DMS153 treated with DMSO at 0.1 percent for 48 hours (cell line): ENCODE data around the gene NIT2.
"Not testable (repeated sequence)": the region's sequence is repeated elsewhere in the genome, so short reads cannot be mapped to it uniquely, and the experiment has no call there.

Experiments used
- DNase-seq: peaks from one replicate; lab custom pipeline; 2025; ENCODE audit not compliant: unreplicated experiment; lab: John Stamatoyannopoulos, UW

The NIT2 gene, protein sequence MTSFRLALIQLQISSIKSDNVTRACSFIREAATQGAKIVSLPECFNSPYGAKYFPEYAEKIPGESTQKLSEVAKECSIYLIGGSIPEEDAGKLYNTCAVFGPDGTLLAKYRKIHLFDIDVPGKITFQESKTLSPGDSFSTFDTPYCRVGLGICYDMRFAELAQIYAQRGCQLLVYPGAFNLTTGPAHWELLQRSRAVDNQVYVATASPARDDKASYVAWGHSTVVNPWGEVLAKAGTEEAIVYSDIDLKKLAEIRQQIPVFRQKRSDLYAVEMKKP

DNA sequence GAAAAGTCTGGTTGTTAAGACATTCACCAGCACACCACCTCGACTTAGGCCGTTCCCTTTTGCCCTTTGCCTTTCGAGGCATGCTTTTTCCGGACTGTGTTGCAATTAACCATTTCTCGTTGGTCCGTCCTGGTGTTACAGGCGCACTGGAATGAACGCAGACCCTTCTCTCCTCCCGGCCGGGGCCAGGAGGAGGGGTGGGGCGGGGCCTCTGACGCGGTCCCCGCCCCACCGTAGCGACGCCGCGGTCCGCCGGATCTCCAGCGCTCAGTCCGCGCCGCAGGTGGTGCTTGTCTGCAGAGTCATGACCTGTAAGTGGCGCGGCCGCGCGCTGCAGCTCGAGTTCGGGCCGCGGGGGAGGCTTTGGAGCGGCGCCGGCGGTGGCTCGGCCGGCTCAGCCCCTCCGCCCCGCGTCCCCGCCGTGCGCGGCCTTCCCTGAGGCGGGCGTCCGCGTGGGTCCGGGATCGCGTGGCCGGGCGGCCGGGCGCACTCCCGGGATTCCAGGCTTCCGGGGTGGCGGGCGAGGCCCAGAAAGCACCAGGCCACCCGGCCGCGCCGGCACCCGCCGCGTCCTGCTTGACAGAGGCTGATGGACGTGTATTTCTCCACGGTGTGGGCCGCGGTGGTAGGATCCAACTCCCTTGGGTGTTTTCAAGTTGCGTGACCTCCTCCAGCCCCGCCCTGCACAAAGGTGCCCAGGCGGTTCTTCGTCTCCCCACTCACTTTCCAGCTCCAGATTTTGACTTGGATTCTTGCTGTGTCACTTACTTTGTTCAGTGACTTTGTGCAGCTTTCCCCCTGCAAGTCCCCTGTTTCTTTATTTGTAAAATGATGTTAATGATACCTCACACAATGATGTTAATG lies at the start of gene NIT2:
TSS of gene NIT2 (plus strand) at position 270 of the 864 bp plus-strand sequence. CDS start at position 305, 35 bp downstream.
- peak; percentile 56 for DNase-seq

DNA sequence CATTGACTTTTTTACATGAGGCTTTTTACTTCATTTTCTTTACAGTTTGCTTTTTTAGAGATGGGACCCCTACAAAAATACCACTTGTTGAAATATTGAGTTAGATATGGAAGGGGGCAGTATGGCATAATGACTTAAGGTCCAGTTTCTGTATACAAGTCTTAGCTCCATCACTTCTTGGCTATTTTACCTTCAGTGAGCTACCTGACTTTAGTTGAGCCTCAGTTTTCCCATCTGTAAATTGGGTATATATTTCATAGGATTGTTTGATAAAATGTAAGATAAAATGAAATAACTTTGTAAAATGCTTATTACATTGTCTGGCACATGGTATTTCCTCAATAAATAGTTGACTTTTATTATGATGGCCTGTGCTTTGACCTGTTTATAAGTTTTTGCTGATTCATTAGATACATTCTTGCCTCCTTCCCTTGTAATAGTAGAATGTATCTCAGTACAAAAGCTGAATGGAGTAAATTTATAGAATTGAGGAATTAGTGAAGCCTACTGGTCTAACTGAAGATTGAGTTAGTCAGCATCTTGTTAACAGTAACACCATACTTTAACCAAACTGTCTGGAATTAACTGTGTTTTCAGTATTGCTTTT lies 46.2 kb upstream of the NIT2 start:
- no peak for DNase-seq

DNA sequence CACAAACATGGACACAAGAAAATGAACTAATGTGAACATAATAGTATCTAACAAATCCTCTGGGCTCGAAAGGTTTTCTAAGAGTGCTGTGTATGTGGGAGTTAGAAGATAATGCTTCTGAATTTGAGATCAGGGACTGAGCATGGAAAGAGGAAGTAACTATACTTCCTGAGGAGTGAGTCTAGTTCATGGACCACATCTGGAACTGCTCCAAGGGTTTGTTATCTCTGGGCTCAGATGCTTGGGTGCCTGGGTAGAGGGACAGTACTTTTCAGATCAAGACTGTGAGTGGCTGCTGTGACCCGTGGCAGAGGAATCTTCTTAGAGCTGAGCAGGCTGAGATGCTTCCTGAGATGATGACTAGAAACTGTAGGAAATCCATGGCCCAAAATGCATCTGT lies 45.2 kb upstream of the NIT2 start:
- DNase-seq, result no peak

DNA sequence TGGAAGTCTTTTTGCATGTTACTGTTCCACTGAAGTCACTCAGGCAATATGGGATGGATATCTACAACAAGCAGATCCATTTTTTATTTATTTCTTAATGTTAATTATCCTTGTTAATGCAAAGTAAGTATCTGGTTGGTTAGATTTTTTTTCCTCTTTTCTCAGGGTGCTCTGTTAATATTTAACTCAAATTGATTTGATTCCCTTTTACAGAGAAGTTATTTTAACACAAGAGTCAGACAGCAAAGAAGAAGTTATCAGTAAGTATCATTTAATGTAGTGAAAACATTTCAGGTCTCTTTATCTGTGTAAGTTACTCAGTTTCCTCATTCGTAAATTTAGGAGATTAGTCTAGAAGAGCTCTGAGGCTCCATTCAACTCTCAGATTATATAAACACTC lies 39.5 kb upstream of the NIT2 start:
- DNase-seq, result no peak

DNA sequence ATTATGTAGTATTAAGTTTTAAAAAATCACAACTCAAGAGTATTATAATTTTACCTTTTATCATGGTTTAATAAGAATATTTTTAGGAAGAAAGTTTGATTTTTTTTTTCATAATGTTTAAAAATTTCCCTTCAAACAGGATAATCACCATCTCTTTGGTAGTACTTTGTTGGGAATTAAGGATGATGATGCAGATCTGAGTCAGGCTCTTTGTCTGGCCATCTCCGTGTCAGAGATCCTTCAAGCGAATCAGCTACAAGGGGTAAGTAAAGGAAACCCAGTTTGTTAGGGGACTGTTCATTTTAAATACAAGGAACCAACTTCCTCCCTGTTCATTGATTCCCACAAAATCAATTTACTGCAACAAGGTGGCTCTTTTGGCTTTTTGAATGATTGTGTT lies 36.8 kb upstream of the NIT2 start:
- no peak for DNase-seq

DNA sequence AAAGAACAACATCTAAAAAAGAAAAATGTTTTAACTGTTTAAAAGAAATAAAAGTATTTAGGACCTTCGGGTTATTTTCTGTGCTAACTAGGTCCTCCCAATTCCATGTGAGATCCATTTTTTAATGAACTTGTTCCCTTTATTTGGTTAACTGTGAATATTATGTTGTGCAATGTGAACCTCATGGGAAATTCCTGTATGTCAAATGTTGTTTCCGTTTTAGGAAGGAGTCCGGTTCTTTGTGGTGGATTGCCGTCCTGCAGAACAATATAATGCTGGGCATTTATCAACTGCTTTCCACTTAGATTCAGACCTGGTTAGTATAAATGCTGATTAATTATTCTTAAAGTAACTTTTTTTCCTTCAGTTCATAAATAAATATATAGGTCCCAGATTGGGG lies 35.5 kb upstream of the NIT2 start:
- no peak for DNase-seq

DNA sequence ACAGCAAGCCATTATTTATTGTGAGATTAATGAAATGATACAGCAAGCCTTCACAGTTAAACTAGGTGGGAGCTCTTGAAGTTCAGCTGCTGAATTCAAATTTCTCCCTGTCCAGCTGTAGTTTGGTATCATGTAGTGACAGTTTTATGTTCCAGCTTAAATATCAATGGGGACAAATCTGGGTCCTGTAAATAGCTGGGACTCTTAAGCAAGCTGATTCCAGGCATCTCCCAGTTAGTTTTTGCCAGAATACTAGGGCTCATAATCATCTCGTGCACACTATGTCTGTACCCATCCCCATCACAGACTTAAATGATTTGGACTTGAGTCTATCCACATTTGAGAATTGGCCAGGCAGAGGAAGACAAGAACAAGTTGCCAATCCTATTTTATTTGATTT lies 27.9 kb upstream of the NIT2 start:
- no peak for DNase-seq

DNA sequence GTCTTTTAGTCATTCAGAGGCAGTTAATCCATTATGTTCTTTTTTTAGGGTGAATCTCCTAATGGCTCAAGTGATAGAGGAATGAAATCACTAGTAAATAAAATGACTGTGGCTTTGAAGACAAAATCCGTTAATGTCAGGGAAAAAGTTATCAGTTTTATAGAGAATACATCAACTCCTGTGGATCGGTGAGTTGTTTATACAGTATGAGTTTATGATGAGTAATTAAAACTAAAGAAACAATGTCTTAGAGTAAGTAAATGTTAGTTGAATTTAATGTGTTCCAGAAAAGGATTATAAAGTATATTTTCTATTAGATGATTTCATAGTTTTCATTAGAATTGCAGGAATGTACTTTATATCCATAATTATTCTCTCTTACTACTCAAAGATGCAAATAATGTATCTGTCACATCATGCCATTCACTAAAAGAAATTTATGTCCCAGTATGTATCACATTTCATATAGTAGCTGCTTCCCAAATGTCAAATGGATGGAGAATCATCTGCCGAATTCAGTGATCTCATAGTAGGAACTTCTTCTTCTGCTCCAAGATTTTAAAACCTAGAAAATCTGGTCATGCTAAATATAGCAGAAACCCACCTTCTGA lies 24.1 kb upstream of the NIT2 start:
- DNase-seq, result no peak

DNA sequence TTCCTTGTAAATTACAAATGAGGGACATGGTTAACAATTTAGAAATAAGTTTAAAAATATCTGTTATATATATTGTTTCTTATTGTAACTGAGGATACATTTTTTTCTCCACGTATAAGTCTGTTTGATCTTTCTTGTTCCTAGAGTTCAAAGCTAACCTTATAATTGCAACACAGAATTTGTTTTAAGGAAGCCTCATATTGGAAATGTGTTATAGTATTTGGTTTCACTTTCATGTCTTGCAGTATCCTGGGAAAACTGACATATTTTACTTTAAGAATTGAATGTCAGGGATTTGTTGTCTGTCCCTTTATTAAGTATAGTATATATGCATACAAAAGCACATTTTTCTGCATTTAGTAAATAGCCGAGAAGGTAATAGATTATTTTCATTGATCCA lies 23.5 kb upstream of the NIT2 start:
- no peak for DNase-seq

DNA sequence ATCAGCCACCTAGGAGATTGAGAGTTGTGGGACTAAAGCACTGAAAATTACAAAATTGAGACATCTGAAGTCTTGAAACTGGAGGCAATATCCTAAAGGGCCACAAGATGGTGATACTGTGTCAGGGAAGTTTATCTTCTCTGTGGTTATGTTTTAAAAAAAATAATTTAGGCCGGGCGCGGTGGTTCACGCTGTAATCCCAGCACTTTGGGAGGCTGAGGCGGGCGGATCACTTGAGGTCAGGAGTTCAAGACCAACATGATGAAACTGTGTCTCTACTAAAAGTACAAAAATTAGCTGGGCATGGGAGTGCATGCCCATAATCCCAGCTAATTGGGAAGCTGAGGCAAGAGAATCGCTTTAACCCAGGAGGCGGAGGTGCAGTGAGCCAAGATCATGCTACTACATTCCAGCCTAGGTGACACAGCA lies 17.9 kb upstream of the NIT2 start:
- peak; percentile 6 for DNase-seq

DNA sequence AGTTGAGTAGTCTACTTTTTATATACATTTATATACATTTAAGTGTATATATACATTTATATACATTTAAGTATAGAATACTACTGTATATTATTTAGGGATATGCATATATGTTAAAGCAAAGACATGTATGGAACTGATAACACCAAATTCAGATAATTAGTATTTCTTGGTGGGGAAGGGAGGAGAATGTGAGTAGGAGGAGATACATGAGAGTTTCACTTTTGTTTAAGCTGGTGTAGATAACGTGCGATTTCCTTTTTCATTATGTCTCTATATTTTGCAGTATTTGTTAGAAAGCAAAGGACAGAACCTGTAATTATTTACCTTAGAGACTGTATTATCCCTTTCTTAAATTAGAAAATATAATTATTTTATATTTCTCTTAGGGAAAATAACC lies 16.6 kb upstream of the NIT2 start:
- DNase-seq, result no peak

DNA sequence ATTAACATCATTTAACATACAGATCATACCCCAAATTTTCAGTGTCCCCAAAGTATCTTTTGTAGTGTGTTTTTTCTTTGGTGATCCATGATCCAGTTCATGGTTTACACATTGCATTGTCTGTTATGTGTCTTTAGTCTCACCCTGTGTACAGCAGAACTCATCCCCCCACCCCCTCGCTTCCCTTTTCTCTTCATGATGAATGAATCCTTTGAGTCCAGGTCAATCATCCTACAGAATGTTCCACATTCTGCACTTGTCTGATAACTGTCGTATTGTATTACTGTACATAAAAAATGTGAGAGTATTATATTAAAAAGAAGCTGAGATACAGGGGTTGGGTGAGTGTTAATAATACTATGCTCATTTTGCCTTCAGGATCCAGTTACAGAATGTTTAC lies 14.6 kb upstream of the NIT2 start:
- no peak for DNase-seq

DNA sequence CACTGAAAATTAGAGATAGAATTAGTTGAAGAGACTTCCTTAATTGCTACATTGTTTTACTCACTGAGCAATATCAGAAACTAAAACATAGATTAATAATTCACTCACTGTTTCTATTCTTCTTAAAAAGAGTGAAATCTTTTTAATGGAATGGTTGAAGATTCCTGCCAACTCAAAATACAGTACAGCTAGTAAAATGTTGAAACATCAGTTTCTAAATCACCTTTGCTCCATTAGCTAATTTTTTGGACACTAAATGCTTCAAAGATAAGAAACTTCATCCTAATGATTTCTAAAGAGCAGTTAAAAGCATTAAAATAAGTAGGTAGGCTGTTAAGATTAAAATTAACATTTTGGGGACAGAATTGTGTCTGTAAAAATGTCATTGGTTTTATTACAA lies 10.5 kb upstream of the NIT2 start:
- DNase-seq, result no peak

DNA sequence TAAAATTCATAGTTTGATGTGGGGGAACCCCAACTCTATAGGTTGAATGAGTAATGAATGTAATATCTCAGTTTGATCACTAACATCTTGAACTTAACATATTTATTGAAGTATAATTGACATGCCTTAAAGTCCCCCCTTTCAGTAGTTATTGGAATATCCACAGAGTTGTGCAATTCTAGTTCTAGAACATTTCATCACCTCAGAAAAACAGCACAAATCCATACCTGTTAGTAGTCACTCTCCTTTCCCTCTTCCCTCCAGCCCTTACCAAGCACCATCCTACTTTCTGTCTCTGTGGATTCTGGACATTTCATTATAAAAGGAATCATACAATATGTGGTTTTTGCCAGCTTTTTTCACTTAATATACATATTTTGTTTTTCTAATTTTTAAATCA lies 8.7 kb upstream of the NIT2 start:
- no peak for DNase-seq

DNA sequence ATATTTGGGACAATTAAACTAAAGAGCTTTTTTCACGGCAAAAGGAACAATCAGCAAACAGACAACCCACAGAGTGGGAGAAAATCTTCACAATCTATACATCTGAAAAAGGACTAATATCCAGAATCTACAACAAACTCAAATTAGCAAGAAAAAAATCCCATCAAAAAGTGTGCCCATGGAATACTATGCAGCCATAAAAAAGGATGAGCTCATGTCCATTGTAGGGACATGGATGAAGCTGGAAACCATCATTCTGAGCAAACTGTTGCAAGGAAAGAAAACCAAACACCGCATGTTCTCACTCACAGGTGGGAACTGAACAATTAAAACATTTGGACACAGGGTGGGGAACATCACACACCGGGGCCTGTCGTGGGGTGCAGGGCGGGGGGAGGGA lies 7.2 kb upstream of the NIT2 start:
- DNase-seq, result not testable (repeated sequence)

DNA sequence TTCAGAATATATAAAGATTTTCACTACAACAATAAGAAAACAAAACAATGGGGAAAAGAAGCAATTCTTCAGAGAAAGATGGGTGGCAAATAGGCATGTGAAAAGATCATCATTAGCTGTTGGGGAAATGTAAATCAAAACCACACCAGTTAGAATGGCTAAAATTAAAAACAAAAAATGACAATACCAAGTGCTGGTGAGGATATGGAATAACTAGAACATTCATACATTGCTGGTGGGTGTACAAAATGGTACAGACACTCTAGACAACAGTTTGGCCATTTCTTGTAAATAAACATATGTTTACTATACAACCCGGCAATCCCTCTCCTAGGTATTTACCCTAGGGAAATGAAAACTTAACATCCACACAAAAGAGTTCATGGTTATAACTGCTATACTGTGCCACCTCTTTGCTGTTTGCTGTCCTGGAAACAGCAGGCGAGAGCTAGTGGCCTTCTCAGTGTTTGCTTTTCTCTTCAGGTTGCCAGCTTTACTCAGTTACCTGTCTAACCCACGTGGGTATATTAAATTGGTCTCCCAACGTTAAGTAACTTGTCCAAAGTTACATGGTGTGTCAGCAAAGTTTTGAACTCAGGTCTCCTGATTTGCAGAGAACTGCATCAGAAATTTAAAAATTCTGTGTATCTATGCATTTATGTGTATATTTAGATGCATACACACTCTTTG lies 4.6 kb upstream of the NIT2 start:
- DNase-seq, result no peak

DNA sequence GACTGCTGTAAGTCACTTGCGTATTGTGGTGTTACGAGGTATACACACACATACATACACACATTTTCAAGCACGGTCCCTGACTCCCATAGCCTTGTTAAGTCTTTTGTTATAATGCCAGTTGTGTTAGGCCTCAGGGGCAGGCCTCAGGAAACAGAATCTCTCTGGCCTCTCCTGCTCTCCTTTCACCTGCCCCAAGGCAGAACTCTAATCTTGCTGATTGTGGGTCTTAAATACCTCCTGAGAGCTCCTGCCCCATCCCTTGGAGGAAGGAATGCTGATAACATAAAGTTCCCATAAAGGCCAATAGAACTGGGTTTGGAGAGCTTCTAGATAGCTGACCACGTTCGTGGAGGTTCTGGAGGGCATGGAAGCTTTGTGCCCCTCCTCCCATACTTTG lies 3.9 kb upstream of the NIT2 start:
- no peak for DNase-seq

DNA sequence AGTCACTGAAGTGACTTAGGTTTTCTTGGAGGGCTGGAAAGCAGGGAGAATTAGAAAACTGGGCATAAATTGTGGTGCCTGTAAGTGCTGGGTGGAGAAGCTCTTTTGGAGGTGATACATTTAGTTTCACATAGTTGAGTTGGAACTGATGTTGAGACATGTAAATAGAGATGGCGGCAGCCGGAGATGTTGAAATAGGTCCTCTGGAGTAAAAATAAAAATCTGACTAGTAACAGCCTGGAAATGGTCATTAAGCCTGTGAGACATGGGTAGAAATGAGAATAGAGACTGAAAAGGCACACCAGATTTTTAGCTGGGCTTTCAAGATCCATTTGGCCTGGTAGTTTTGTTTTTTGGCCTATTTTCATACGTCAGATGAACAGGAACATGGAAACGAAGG lies 2.9 kb upstream of the NIT2 start:
- no peak for DNase-seq

DNA sequence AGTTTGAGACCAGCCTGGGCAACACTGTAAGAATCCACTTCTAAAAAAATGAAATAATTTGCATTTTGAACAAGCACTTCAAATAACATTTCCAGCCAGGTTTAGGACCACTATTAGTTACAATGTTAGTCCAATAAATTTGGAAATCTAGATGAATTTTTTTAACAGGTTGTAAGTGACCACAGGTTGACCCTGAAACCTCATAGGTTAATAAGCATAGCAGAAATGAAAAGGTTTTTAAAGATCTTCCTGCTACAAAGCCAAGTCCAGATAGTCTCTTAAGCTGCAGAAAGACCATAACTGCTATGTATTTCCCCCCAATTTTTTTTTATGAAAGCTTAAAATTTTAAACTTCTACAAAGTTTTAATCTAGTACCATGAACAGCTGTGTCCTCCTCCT lies 1.5 kb upstream of the NIT2 start:
- no peak for DNase-seq

DNA sequence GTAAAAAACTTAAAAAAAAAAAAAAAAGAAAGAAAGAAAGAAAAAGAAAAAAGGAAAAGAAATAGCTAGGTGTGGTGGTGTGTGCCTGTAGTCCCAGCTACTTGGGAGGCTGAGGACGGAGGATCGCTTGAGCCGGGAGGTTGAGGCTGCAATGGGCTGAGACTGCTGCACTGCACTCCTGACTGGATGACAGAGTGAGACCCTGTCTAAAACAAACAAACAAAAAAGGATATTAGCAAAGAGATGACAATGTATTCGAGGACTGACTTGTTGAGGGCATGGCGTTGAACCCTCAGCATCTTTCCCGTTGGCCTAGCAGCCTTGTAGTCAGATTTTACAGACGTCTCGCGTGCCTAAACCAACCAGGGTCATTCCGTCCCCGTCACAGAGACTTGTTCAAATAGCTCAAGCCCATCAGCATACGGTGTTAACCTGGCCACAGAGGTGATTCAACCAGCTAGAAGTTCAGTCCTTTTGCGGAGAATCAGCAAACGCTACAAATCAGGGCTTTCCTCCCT lies 528 bp upstream of the NIT2 start:
- no peak for DNase-seq

DNA sequence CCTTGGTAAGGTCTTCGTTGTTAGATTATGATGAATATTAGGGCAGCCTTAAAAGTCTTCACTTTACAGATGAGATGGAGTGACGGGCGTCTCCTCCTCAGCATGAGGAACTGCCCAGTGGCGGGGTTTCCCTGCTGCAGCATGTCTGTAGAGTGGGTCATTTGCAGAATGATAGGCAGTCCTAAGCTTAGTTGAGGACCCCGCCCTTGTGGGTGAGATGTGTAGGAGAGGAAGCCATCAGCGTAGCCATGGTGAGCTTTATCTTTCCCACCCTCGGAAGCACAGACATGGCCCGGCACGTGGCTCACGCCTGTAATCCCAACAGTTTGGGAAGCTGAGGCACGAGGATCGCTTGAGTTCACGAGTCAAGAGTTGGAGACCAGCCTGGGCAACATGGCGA lies 877 bp downstream of the NIT2 start:
- no peak for DNase-seq
